Parathyroid adenoma (tissue), 2 donors: ENCODE results near the gene ZNF438.

Source experiments
- H2AFZ ChIP-seq: fragments of 300-600 bp; sonication (generic); one replicate; pipeline ENCODE4 v1.7.0; 2017; ENCODE audit warnings: antibody characterized with exemption, mild to moderate bottlenecking
- H3K27ac ChIP-seq: fragments of 300-600 bp; sonication (generic); one replicate; pipeline ENCODE4 v1.7.0; 2017
- H3K27me3 ChIP-seq: fragments of 300-600 bp; sonication (generic); one replicate; pipeline ENCODE4 v1.7.0; 2017; ENCODE audit warnings: low read length; ENCODE audit not compliant: control insufficient read depth, insufficient read depth
- H3K36me3 ChIP-seq: fragments of 300-600 bp; sonication (generic); one replicate; pipeline ENCODE4 v1.7.0; 2017; ENCODE audit warnings: low read length; ENCODE audit not compliant: control insufficient read depth, insufficient read depth
- H3K4me1 ChIP-seq: fragments of 300-600 bp; sonication (generic); one replicate; pipeline ENCODE4 v1.7.0; 2017; ENCODE audit warnings: control low read depth
- H3K4me2 ChIP-seq: fragments of 300-600 bp; sonication (generic); one replicate; pipeline ENCODE4 v1.7.0; 2017; ENCODE audit warnings: low read length
- H3K4me3 ChIP-seq: fragments of 300-600 bp; sonication (generic); one replicate; pipeline ENCODE4 v1.7.0; 2017; ENCODE audit warnings: low read depth, low read length
- H3K79me2 ChIP-seq: fragments of 300-600 bp; sonication (generic); one replicate; pipeline ENCODE4 v1.7.0; 2017; ENCODE audit warnings: control low read depth
- H3K9ac ChIP-seq: fragments of 300-600 bp; sonication (generic); one replicate; pipeline ENCODE4 v1.7.0; 2017; ENCODE audit warnings: mild to moderate bottlenecking
- H3K9me3 ChIP-seq: fragments of 300-600 bp; sonication (generic); one replicate; pipeline ENCODE4 v1.7.0; 2017; ENCODE audit warnings: low read length; ENCODE audit not compliant: control insufficient read depth
- TF ChIP-seq, protein P1 (sequence below): fragments of 300-600 bp; sonication (generic); IDR thresholded peaks from one replicate; pipeline ENCODE4 v1.7.0; 2017; ENCODE audit warnings: antibody characterized with exemption, mild to moderate bottlenecking
- donor health status: primary hyperparathyroidism.

Gene ZNF438

DNA sequence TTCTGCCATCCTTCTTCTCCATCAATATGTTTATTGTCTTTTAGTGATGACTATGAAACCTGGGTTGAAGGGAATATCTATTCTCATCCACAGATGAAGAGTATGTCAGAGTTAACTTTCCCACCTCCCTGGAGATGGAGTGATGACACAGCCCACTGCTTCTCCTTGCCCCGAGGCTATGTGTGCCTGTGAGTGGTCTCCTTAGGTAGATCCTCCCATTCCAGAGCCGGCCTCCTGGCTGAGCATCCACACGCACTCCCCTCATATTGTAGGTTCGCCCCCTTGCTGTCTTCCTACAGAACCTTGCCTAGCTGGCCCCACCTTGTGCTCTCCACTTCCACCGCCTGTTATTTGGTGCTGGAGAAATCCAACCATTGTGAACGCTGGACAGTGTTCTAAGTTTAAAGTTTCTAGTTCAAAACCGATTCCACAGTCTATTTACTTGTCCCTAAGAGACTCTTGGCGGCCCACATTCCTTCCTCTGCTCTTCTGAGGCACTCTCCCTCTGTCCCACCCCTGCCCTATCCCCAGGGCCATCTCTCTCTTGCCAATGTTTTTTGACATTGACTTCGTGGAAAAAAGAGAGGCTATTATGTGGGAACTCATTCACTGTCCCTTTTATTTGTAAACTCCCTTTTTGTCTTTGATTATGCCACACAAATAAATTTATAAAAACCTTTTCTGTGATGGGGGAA lies 168.0 kb downstream of the ZNF438 start:
- H2AFZ ChIP-seq, result no peak overlapping the region
- H3K27me3 ChIP-seq, result no peaks in the 10 kb centered on the region
- H3K36me3 ChIP-seq, result no peaks in the 10 kb centered on the region
- no peak overlapping the region for H3K4me3 ChIP-seq
- no peak overlapping the region for H3K9ac ChIP-seq
- H3K4me1 ChIP-seq, result no peaks in the 10 kb centered on the region
- TF ChIP-seq, protein P1, sequence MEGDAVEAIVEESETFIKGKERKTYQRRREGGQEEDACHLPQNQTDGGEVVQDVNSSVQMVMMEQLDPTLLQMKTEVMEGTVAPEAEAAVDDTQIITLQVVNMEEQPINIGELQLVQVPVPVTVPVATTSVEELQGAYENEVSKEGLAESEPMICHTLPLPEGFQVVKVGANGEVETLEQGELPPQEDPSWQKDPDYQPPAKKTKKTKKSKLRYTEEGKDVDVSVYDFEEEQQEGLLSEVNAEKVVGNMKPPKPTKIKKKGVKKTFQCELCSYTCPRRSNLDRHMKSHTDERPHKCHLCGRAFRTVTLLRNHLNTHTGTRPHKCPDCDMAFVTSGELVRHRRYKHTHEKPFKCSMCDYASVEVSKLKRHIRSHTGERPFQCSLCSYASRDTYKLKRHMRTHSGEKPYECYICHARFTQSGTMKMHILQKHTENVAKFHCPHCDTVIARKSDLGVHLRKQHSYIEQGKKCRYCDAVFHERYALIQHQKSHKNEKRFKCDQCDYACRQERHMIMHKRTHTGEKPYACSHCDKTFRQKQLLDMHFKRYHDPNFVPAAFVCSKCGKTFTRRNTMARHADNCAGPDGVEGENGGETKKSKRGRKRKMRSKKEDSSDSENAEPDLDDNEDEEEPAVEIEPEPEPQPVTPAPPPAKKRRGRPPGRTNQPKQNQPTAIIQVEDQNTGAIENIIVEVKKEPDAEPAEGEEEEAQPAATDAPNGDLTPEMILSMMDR, result no peak
- no peaks in the 10 kb centered on the region for H3K9me3 ChIP-seq
- no peak overlapping the region for H3K27ac ChIP-seq
- H3K4me2 ChIP-seq, result no peak overlapping the region
- no peaks in the 10 kb centered on the region for H3K79me2 ChIP-seq

DNA sequence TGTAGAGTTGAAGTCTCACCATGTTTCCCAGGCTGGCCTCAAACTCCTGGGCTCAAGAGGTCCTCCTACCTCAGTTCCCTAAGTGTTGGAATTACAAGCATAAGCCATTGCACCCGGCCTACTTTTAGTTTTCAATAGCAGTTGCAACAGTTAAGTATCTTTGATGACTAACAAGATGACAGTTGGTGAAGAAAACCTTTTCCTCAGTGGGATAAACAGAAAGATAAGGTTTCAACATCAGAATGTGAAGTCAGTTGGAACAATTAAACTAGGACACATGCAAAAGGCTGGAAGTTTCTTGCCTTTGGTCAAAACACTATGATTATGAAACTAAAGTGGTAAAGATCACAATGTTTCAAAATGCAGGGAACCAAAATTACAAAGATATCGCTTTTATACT lies 169.2 kb downstream of the ZNF438 start:
- no peaks in the 10 kb centered on the region for H3K9me3 ChIP-seq
- no peaks in the 10 kb centered on the region for H3K4me1 ChIP-seq
- no peaks in the 10 kb centered on the region for H3K79me2 ChIP-seq
- H3K36me3 ChIP-seq, result no peaks in the 10 kb centered on the region
- H3K27ac ChIP-seq, result no peak overlapping the region
- no peak overlapping the region for H3K4me2 ChIP-seq
- H3K27me3 ChIP-seq, result no peaks in the 10 kb centered on the region
- no peak overlapping the region for H3K9ac ChIP-seq
- TF ChIP-seq, protein P1, result no peak
- no peak overlapping the region for H3K4me3 ChIP-seq
- no peak overlapping the region for H2AFZ ChIP-seq

DNA sequence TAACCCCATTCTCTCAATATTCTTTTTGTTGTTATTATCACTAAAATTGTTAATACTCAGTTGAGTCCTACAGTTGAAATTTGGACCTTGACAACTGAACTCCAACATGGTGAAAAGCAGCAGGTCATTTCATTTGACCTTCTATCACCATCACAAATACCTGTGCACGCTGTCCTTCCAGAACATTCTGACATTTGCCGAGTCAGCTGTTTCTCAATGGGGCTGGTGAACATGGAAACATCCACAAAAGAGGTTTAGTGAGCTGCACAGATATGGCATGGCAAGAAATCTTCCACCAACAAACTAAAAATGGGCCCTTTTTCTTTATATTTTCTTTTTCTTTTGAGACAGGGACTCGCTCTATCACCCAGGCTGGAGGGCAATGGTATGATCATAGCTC lies 169.7 kb downstream of the ZNF438 start:
- Histone ChIP-seq H3K4me2 (no peak overlapping the region), H3K27me3 (no peaks in the 10 kb centered on the region), H3K9me3 (no peaks in the 10 kb centered on the region), H3K4me3 (no peak overlapping the region), H3K79me2 (no peaks in the 10 kb centered on the region), H3K9ac (no peak overlapping the region), H2AFZ (no peak overlapping the region), H3K27ac (no peak overlapping the region), H3K4me1 (no peaks in the 10 kb centered on the region), H3K36me3 (no peaks in the 10 kb centered on the region)
- TF ChIP-seq, protein P1, result no peak

DNA sequence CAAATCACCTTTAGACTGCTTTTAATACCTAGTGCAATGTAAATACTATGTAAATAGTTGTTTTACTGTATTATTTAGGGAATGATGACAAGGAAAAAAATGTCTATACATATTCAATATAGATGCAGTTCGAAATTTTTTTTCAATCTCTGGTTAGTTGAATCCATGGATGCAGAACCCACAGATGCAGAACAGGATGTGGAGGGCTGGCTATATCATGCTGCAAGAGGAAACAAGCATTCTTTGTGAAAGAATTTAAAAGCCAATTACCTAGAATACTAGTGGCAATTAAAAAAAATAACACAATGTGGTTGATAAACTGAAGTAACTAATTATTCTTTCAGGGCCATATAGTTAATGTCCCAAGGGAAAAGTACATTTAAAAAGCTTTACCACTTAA lies 170.4 kb downstream of the ZNF438 start:
- Histone ChIP-seq H3K36me3 (no peaks in the 10 kb centered on the region), H3K27me3 (no peaks in the 10 kb centered on the region), H3K9ac (no peak overlapping the region), H2AFZ (no peak overlapping the region), H3K9me3 (no peaks in the 10 kb centered on the region), H3K27ac (no peak overlapping the region), H3K4me2 (no peak overlapping the region), H3K4me3 (no peak overlapping the region), H3K4me1 (no peaks in the 10 kb centered on the region), H3K79me2 (no peaks in the 10 kb centered on the region)
- TF ChIP-seq, protein P1, result no peak

DNA sequence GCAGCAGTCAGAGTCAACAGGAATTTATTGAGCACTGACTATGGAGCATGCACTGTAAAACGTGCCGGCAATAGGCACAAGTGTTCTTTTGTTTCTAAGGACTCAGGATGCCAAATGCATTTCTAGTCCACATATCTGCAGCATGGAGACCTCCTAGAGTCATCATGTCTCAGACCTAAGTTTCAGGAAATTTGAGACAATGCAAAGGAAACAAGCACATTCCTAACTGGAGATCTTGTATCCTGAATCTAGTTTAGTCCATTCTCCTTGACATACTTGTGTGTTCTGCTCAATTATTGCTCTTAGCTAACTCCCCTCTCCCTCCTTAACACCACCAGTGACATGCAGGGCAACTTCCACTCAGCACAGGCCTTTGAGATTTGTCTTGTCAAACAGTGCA lies 173.2 kb downstream of the ZNF438 start:
- Histone ChIP-seq H3K27me3 (no peaks in the 10 kb centered on the region), H3K4me3 (no peak overlapping the region), H3K27ac (no peak overlapping the region), H3K9ac (no peak overlapping the region), H3K4me2 (no peak overlapping the region), H3K36me3 (no peaks in the 10 kb centered on the region), H3K4me1 (no peaks in the 10 kb centered on the region), H3K9me3 (no peaks in the 10 kb centered on the region), H3K79me2 (no peaks in the 10 kb centered on the region), H2AFZ (no peak overlapping the region)
- TF ChIP-seq, protein P1, result no peak
